Activated CD4-positive, CD25-positive, alpha-beta regulatory T cell (primary cell): ENCODE results near the gene PSMB3.
"Not testable (repeated sequence)": the region's sequence is repeated elsewhere in the genome, so short reads cannot be mapped to it uniquely, and the experiment has no call there.

Source experiments
- DNase-seq, 4 experiments: peaks; one replicate each; lab custom pipeline; 2025; lab: John Stamatoyannopoulos, UW

Gene PSMB3

DNA sequence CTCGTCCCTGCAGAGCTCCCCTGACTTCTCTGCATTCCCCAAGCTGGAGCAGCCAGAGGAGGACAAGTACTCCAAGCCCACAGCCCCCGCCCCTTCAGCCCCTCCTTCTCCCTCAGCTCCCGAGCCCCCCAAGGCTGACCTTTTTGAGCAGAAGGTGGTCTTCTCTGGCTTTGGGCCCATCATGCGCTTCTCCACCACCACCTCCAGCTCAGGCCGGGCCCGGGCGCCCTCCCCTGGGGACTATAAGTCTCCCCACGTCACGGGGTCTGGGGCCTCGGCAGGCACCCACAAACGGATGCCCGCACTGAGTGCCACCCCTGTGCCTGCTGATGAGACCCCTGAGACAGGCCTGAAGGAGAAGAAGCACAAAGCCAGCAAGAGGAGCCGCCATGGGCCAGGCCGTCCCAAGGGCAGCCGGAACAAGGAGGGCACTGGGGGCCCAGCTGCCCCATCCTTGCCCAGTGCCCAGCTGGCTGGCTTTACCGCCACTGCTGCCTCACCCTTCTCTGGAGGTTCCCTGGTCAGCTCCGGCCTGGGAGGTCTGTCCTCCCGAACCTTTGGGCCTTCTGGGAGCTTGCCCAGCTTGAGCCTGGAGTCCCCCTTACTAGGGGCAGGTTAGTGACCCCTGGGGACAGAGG, 36.1 kb upstream of the PSMB3 start:
- DNase-seq = no peak

- DNase-seq = no peak
Measured at GRCh38 chr17:38717139-38717745, 35.3 kb upstream of the PSMB3 start.

- no peak for DNase-seq
Measured at GRCh38 chr17:38719289-38719942, 33.1 kb upstream of the PSMB3 start.

- no peak for DNase-seq
Measured at GRCh38 chr17:38719943-38720641, 32.4 kb upstream of the PSMB3 start.

DNA sequence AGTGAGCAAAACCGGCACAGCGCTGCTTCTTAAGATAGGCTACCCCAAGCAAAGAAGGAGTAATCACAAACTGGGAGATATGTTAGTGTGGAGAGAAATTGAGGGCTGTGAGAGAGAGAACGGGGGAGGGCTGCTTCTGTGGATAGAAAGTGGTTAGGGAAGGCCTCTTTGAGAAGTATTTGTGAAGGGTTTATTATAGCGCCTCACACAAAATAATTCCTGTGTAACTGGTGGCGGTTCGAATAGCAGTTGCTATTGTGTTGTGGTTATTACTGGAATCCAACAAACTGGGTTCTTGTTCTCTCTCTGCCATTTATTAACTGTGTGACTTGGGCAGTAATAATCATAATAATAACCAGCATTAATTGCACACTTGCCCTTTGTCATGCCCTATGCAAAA, 31.6 kb upstream of the PSMB3 start:
- DNase-seq = no peak

DNA sequence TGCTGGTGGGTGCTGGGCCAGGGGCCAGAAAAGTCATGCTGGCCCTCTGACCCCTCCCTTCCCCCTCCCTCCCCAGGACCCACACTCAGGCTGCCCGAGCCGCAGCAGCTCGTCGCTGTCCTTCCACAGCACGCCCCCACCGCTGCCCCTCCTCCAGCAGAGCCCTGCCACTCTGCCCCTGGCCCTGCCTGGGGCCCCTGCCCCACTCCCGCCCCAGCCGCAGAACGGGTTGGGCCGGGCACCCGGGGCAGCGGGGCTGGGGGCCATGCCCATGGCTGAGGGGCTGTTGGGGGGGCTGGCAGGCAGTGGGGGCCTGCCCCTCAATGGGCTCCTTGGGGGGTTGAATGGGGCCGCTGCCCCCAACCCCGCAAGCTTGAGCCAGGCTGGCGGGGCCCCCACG, 30.7 kb upstream of the PSMB3 start:
- DNase-seq = no peak

- DNase-seq = no peak
Measured at GRCh38 chr17:38724337-38724988, 28.1 kb upstream of the PSMB3 start.

DNA sequence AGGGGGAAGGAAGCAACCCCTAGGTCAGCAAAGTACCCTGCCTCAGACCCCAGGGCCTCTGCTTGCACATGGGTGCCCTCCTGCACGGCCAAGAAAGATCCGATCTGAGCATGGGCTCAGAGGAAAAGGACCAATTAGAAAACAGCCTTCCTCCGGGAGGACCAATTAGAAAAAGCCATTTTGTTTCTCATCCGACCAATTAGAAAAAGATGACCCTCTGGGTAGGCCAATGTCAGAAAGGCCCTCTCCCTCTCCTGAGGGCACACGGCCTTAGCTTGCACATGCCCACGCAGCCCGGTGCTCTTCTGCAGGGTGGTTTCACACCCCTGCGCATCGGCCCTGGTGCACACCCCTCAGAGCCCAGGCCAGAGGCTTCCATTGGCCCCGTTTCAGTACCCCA, 27.5 kb upstream of the PSMB3 start:
- DNase-seq = no peak

DNA sequence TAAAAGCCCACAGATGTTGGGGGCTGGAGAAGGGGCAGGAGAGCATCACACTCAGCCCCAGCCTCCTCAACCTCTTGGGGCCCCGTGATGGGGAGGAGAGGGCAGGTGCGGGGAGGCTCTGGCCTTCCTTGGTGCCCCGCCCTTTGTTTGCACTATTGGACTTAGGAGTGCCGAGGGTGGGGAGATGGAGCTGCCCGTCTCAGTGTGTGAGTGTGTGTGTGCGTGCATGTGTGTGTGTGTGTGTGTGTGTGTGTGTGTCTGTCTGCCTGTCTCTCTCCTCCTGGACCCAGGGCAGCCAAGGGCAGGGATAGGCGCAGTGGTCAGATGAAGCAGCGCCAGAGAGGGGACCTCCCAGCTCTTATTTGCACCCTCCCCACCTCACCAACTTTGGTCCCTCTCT, 26.4 kb upstream of the PSMB3 start:
- DNase-seq = not testable (repeated sequence)

DNA sequence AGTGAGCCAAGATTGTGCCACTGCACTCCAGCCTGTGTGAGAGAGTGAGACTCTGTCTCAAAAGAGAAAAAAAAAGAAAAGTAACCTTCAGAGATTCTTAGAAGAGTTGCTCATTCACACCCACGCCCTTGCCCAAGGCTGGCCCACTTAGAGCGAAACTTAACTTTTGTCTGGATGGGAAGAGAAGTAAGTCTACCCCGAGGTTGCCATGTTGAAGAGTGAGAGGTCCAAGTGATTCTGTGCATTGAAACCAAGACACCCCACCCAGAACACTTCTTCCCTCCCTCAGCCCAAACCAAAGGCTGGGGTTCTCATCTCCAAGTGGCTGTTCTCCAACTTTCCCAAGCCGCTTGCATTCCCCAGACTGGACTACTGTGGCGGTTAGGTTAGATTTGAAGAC, 24.8 kb upstream of the PSMB3 start:
- DNase-seq = peak in 2 of 4 experiments; percentile 25 to 56

GRCh38 chr17:38728290-38728831, 24.2 kb upstream of the PSMB3 start:
- DNase-seq = peak in 2 of 4 experiments; percentile 31 to 34

DNA sequence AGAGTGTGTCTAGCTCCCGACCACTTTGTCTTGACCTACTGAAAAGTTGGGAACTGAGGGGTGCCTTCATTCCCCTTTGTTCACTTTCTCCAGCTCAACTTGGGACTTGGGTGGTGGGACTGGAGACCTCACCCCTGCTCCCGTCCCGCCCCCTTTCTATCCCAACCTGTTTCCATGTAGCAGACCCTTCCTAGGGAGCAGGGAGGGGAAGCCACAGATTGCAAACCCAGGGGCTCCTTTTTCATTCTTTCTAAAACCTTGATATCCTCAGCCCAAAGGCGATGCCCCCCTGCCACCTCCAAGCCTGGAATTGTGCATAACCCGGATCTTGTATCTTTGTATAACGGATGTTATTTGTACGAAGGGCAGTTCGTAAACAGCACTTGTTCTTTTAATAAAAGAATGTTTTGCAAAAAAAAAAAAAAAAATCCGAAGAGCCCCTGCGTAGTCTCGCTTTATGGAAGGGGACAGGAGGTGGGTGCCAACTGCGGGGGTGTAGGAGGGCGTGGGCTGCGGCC, 23.1 kb upstream of the PSMB3 start:
- DNase-seq = no peak

- DNase-seq = peak; percentile 69 to 84 (median 80)
Measured at GRCh38 chr17:38729886-38730525, 22.5 kb upstream of the PSMB3 start, which contains the start of gene CISD3. CISD3 (plus strand) TSS chr17:38730341; CDS start chr17:38730359, 18 bp downstream.

DNA sequence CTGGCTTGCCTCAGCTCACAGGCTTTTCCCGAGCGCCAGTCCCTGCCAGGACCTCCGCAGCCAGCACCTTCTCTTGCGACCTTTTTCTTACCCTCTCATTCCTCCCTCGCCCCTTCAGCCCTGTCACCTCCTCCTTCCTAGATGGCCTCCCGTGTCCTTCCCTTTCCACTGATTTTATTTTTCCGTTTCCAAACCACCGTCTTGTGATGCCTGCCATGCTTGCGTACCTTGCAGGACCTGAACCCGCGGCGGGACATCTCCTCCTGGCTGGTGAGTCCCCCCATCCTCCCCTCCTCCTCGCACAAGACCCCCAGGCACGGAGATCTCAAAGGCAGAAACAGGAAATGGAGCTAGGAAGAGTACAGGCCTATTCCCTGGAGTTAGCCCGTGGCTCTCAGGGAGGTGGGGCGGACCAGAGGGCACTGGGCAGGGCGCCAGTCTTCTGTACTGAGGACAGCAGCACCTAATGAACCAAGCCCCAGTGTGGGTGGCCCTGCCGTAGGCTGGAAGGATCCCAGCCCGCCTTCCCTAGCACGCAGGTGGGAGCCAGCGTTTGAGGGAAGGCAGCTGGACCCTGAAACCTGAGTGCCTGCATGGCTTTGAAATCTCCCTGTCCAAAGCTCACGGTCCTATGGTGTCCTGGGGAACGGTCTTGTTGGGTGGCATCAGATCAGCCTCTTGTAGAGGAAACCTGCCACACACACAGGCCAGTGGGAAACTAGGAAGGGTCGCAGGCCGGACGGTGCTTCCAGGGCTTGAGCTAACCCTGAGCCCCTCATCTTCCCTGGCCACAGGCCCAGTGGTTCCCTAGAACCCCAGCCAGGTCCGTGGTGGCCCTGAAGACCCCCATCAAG, 21.8 kb upstream of the PSMB3 start:
- no peak for DNase-seq

- DNase-seq = no peak
Measured at GRCh38 chr17:38731526-38732294, 20.8 kb upstream of the PSMB3 start.

- no peak for DNase-seq
Measured at GRCh38 chr17:38732376-38733281, 19.9 kb upstream of the PSMB3 start.

DNA sequence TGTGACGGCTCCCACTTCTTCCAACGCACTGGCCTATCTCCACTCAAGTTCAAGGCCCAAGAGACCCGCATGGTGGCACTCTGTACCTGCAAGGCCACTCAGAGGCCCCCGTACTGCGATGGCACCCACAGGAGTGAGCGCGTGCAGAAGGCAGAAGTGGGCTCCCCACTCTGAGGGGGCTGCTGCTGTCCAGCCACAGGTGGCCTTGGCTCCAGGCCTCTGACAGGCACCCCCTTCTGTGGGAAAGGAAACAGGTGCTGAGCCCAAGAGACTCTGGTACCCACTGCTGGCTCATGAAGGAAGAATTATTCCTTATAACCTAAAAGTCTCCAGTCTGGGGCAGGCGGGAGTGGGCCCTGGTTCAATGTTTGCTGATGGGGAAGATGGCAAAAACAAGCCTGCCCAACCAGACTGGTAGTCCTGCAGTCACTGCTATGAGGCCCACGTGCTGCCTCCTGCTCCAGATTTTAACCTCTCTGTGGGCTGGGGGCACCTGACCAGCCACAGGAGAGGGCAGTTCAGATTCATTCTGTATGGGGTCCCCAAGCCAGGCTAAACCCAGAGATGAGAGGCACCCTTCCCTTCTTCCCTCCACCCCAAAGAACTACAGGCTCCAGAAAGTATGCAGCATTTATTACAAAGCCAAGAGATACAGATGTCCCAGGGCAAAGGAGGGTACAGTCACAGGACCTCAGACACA, 19.1 kb upstream of the PSMB3 start:
- no peak for DNase-seq
